H9 (cell line): ENCODE results near the gene RAB3C. TPM values are rescaled to one million over a fixed set of nuclear protein-coding genes. Genes with fewer than 3 reads are reported as not detected.

Experiments
- DNase-seq: peaks from one replicate; pipeline ENCODE4 v3.0.0-alpha.2; 2017
- H2AFZ ChIP-seq: one replicate; pipeline ENCODE4 v1.6.1; 2013; ENCODE audit warnings: mild to moderate bottlenecking, low read length, control low read depth, moderate library complexity
- H2AK5ac ChIP-seq: 2 replicates; pipeline ENCODE4 v1.6.1; 2013; ENCODE audit warnings: low read length, control low read depth, mixed read lengths; ENCODE audit not compliant: insufficient read length
- H2BK120ac ChIP-seq: one replicate; pipeline ENCODE4 v1.6.1; 2013; ENCODE audit warnings: low read depth, mild to moderate bottlenecking, low read length, control low read depth, inconsistent platforms; ENCODE audit not compliant: poor library complexity, severe bottlenecking
- H2BK12ac ChIP-seq: 2 replicates; pipeline ENCODE4 v1.6.1; 2013; ENCODE audit warnings: low read length, control low read depth, mixed read lengths, low read depth; ENCODE audit not compliant: insufficient read length
- H2BK15ac ChIP-seq: 2 replicates; pipeline ENCODE4 v1.6.1; 2013; ENCODE audit warnings: low read depth, low read length, control low read depth
- H2BK20ac ChIP-seq: one replicate; pipeline ENCODE4 v1.6.1; 2013; ENCODE audit warnings: low read depth, mild to moderate bottlenecking, low read length, control low read depth, inconsistent platforms; ENCODE audit not compliant: poor library complexity, severe bottlenecking
- H2BK5ac ChIP-seq: 2 replicates; pipeline ENCODE4 v1.6.1; 2013; ENCODE audit warnings: low read length, control low read depth, mixed read lengths; ENCODE audit not compliant: insufficient read length
- H3K14ac ChIP-seq: 2 replicates; pipeline ENCODE4 v1.6.1; 2013; ENCODE audit warnings: low read length, control low read depth; ENCODE audit not compliant: insufficient read depth
- H3K18ac ChIP-seq: 2 replicates; pipeline ENCODE4 v1.6.1; 2013; ENCODE audit warnings: low read depth, mild to moderate bottlenecking, mixed read lengths, low read length, control low read depth; ENCODE audit not compliant: insufficient read length
- H3K23ac ChIP-seq: 2 replicates; pipeline ENCODE4 v1.6.1; 2013; ENCODE audit warnings: low read length, control low read depth, mixed read lengths, low read depth; ENCODE audit not compliant: insufficient read length
- H3K23me2 ChIP-seq: 2 replicates; pipeline ENCODE4 v1.6.1; 2013; ENCODE audit warnings: low read depth, mild to moderate bottlenecking, mixed read lengths, low read length, control low read depth; ENCODE audit not compliant: insufficient read length, poor library complexity, severe bottlenecking
- H3K27ac ChIP-seq: 2 replicates; pipeline ENCODE4 v1.5.1; 2013; ENCODE audit warnings: low read length, control low read depth, mixed read lengths, low read depth; ENCODE audit not compliant: insufficient read length
- H3K27me3 ChIP-seq: 2 replicates; pipeline ENCODE4 v1.6.1; 2013; ENCODE audit warnings: low read length, control low read depth, inconsistent platforms; ENCODE audit not compliant: insufficient read depth
- H3K4ac ChIP-seq: 2 replicates; pipeline ENCODE4 v1.6.1; 2013; ENCODE audit warnings: low read depth, mild to moderate bottlenecking, control low read depth, inconsistent platforms, low read length, moderate library complexity
- H3K4me1 ChIP-seq: 2 replicates; pipeline ENCODE4 v1.6.1; 2013; ENCODE audit warnings: low read length, control low read depth, inconsistent platforms; ENCODE audit not compliant: insufficient read depth
- H3K4me2 ChIP-seq: 2 replicates; pipeline ENCODE4 v1.6.1; 2013; ENCODE audit warnings: low read length, control low read depth, mixed read lengths; ENCODE audit not compliant: insufficient read length, insufficient read depth
- H3K56ac ChIP-seq: 2 replicates; pipeline ENCODE4 v1.6.1; 2013; ENCODE audit warnings: low read depth, mild to moderate bottlenecking, mixed read lengths, low read length, control low read depth; ENCODE audit not compliant: insufficient read length
- H3K79me1 ChIP-seq: 2 replicates; pipeline ENCODE4 v1.6.1; 2013; ENCODE audit warnings: low read depth, mild to moderate bottlenecking, moderate library complexity, low read length, control low read depth, inconsistent platforms; ENCODE audit not compliant: insufficient read depth, poor library complexity, severe bottlenecking
- H3K79me2 ChIP-seq: 2 replicates; pipeline ENCODE4 v1.6.1; 2013; ENCODE audit warnings: low read length, control low read depth, inconsistent platforms; ENCODE audit not compliant: insufficient read depth
- H3K9ac ChIP-seq: 2 replicates; pipeline ENCODE4 v1.6.1; 2013; ENCODE audit warnings: low read length, control low read depth, mixed read lengths; ENCODE audit not compliant: insufficient read length; ENCODE audit errors: extremely low read depth
- H3K9me3 ChIP-seq: one replicate; pipeline ENCODE4 v1.6.1; 2013; ENCODE audit warnings: low read depth, low read length, inconsistent platforms; ENCODE audit not compliant: control insufficient read depth
- H3T11ph ChIP-seq: one replicate; pipeline ENCODE4 v1.6.1; 2013; ENCODE audit warnings: mild to moderate bottlenecking, low read length, control low read depth, inconsistent platforms
- H4K20me1 ChIP-seq: one replicate; pipeline ENCODE4 v1.6.1; 2013; ENCODE audit not compliant: control insufficient read depth, insufficient read length, insufficient read depth
- H4K5ac ChIP-seq: 2 replicates; pipeline ENCODE4 v1.6.1; 2013; ENCODE audit warnings: low read depth, mild to moderate bottlenecking, mixed read lengths, low read length, control low read depth; ENCODE audit not compliant: insufficient read length
- H4K8ac ChIP-seq: replicated peaks from 2 replicates; pipeline ENCODE4 v1.6.1; 2013; ENCODE audit warnings: low read length, control low read depth, mixed read lengths, low read depth; ENCODE audit not compliant: insufficient read length
- H4K91ac ChIP-seq: 2 replicates; pipeline ENCODE4 v1.6.1; 2013; ENCODE audit warnings: low read depth, mild to moderate bottlenecking, moderate library complexity, mixed read lengths, low read length, control low read depth; ENCODE audit not compliant: insufficient read length
- H3K27ac Mint-ChIP-seq, 3 experiments: 2 replicates in 2 of 3; 3 replicates in 1 of 3; pipeline ENCODE4 v1.8.0; 2020 to 2021; ENCODE audit warnings: mixed read lengths in 3 of 3, mild to moderate bottlenecking in 1 of 3, moderate library complexity in 1 of 3
- H3K27me3 Mint-ChIP-seq: 2 replicates; pipeline ENCODE4 v1.8.0; 2021; ENCODE audit warnings: low read depth, mild to moderate bottlenecking, moderate library complexity, mixed read lengths
- H3K36me3 Mint-ChIP-seq, 3 experiments: 2 replicates in 2 of 3; 3 replicates in 1 of 3; pipeline ENCODE4 v1.8.0; 2020 to 2021; ENCODE audit warnings: low read depth in 3 of 3, mixed read lengths in 3 of 3; ENCODE audit not compliant: insufficient read depth in 1 of 3
- H3K4me1 Mint-ChIP-seq, 2 experiments: 2 replicates each; pipeline ENCODE4 v1.8.0; 2020; ENCODE audit warnings: mixed read lengths in 2 of 2
- H3K4me3 Mint-ChIP-seq, 2 experiments: 2 replicates in 1 of 2; 3 replicates in 1 of 2; pipeline ENCODE4 v1.8.0; 2020 to 2021; ENCODE audit warnings: mild to moderate bottlenecking in 2 of 2, mixed read lengths in 2 of 2, moderate library complexity in 1 of 2
- H3K9me3 Mint-ChIP-seq, 2 experiments: 2 replicates in 1 of 2; 3 replicates in 1 of 2; pipeline ENCODE4 v1.8.0; 2020; ENCODE audit warnings: mild to moderate bottlenecking in 2 of 2, mixed read lengths in 2 of 2, moderate library complexity in 1 of 2
- CTCF ChIP-seq: fragments of 200-600 bp; sonication (generic); conservative IDR thresholded peaks from 3 replicates; pipeline ENCODE4 v1.8.0; 2021; ENCODE audit warnings: antibody characterized with exemption, mild to moderate bottlenecking
- WGBS: extraction: QIAGEN DNeasy Blood & Tissue Kit; methylation state at CpG from one replicate; pipeline ENCODE4 v1.1.7; 2013; ENCODE audit warnings: missing lambda C conversion rate, low lambda C conversion rate, mixed read lengths; ENCODE audit not compliant: insufficient read length; ENCODE audit errors: extremely low coverage; 5-methylcytosine and 5-hydroxymethylcytosine counted together
- total RNA-seq: library from RNA; stranded (reverse); gene quantifications from 2 replicates; pipeline ENCODE4 v1.2.1, GENCODE V29; 2021

RAB3C gene
- total RNA-seq, 1 experiment from 2014 or later: 16.3 TPM

DNA sequence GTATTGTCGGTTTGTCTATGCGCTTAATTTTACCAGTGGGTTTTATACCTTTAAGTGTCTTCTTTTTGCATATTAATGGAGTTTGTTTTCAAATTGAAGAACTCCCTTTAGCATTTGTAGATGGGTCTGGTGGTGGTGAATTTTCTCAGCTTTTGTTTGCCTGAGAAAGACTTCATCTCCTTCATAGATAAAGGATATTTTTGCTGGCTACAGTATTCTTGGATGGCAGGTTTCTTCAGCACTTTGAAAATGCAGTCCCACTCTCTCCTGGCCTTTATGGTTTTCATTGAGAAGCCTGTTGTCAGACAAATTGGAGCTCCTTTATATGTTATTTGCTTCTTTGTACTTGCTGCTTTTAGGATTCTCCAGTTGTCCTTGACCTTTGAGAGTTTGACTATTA is 142.1 kb downstream of the RAB3C start:
- no peak overlapping the region for H4K5ac ChIP-seq
- H3K4me3 Mint-ChIP-seq: no peak overlapping the region
- no peak overlapping the region for H3K56ac ChIP-seq
- H3K4ac ChIP-seq: no peak overlapping the region
- no peak overlapping the region for H2BK12ac ChIP-seq
- H3T11ph ChIP-seq: no peak overlapping the region
- no peaks in the 10 kb centered on the region for H3K79me1 ChIP-seq
- no peak for TF ChIP-seq CTCF
- no peak overlapping the region for H3K9ac ChIP-seq
- no peak overlapping the region for H3K18ac ChIP-seq
- H2BK20ac ChIP-seq: no peak overlapping the region
- H3K79me2 ChIP-seq: no peaks in the 10 kb centered on the region
- no peak overlapping the region for H3K23ac ChIP-seq
- H3K23me2 ChIP-seq: no peaks in the 10 kb centered on the region
- H3K27ac Mint-ChIP-seq: no peak overlapping the region
- no peak for DNase-seq
- H3K27me3 ChIP-seq: no peaks in the 10 kb centered on the region
- no CpG with 5 or more reads among the region's 2 CpGs for WGBS
- H2BK120ac ChIP-seq: no peak overlapping the region
- no peak overlapping the region for H3K27ac ChIP-seq
- peaks cover 18 to 29% of the 10 kb centered on the region in 2 experiments for H3K4me1 Mint-ChIP-seq
- no peak overlapping the region for H4K8ac ChIP-seq
- H3K36me3 Mint-ChIP-seq: peaks cover 5 to 22% (median 15%) of the 10 kb centered on the region in 3 experiments; a peak in 5 of 7 replicates
- H2AFZ ChIP-seq: no peak overlapping the region
- H3K27me3 Mint-ChIP-seq: no peaks in the 10 kb centered on the region
- H4K20me1 ChIP-seq: no peaks in the 10 kb centered on the region
- no peak overlapping the region for H2BK15ac ChIP-seq
- no peak overlapping the region for H3K4me2 ChIP-seq
- H3K14ac ChIP-seq: no peak overlapping the region
- no peak overlapping the region for H2AK5ac ChIP-seq
- no peak overlapping the region for H2BK5ac ChIP-seq
- peaks cover 11 to 14% of the 10 kb centered on the region in 2 experiments; a peak in 4 of 5 replicates for H3K9me3 Mint-ChIP-seq
- no peak overlapping the region for H4K91ac ChIP-seq
- H3K4me1 ChIP-seq: no peaks in the 10 kb centered on the region
- no peaks in the 10 kb centered on the region for H3K9me3 ChIP-seq
